Measurements from ENCODE around the gene ZNF512B. TPM values are rescaled to one million over a fixed set of nuclear protein-coding genes. Genes with fewer than 3 reads are reported as not detected.
"Not testable (repeated sequence)": the region's sequence is repeated elsewhere in the genome, so short reads cannot be mapped to it uniquely, and the experiment has no call there.

The ZNF512B gene
- total RNA-seq, 3 donors from 2014 or later (not counting 1 experiment from before 2014, with no cell fraction given): 11.5 to 16.8 (median 13.8) TPM

DNA sequence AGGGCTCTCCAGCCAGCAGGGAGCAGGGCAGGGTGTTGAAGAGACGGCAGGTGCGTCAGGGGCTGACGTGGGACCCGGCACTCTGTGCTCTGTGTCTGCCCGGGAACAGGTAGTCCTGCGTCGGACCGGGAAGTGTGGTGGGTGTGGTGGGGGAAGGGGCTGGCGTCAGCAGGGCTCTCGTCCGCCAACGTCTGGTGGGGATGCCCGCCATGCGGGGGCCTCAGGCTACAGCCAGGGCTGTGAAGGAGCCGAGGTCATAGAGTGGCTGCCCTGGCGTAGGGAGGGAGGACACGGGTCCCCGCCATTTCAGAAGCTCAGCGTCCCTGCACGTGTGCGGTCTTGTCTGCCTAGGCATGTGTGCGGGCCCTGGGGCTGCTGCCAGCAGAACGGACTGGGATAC, 49.5 kb downstream of the ZNF512B start:
- TF ChIP-seq, protein P1, sequence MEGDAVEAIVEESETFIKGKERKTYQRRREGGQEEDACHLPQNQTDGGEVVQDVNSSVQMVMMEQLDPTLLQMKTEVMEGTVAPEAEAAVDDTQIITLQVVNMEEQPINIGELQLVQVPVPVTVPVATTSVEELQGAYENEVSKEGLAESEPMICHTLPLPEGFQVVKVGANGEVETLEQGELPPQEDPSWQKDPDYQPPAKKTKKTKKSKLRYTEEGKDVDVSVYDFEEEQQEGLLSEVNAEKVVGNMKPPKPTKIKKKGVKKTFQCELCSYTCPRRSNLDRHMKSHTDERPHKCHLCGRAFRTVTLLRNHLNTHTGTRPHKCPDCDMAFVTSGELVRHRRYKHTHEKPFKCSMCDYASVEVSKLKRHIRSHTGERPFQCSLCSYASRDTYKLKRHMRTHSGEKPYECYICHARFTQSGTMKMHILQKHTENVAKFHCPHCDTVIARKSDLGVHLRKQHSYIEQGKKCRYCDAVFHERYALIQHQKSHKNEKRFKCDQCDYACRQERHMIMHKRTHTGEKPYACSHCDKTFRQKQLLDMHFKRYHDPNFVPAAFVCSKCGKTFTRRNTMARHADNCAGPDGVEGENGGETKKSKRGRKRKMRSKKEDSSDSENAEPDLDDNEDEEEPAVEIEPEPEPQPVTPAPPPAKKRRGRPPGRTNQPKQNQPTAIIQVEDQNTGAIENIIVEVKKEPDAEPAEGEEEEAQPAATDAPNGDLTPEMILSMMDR (IDR thresholded peaks at IDR 0.05): no peak
- ATAC-seq: no peak
- H3K9me3 ChIP-seq (ENCODE audit: control insufficient read depth, insufficient read depth, low read length): peaks cover 14% of the 10 kb centered on the region
- H3K4me1 ChIP-seq (ENCODE audit: control insufficient read depth, insufficient read depth, low read length): no peaks in the 10 kb centered on the region
- Mint-ChIP-seq H3K27ac (no peak overlapping the region), H3K4me1 (peaks cover 0 to 13% of the 10 kb centered on the region in 2 donors), H3K36me3 (no peaks in the 10 kb centered on the region), H3K27me3 (ENCODE audit: low read depth in 2 of 2) (no peaks in the 10 kb centered on the region), H3K9me3 (peaks cover 0 to 3% of the 10 kb centered on the region in 2 donors), H3K4me3 (no peak overlapping the region)
- no peak for DNase-seq
- 93% methylated on average over 23 of the region's 23 CpGs for WGBS (ENCODE audit: insufficient coverage)
- H3K36me3 ChIP-seq (ENCODE audit: control insufficient read depth, insufficient read depth, low read length): peaks cover 17% of the 10 kb centered on the region
- H3K4me3 ChIP-seq (ENCODE audit: low read length): no peak overlapping the region
- no peak overlapping the region for H3K27ac ChIP-seq (ENCODE audit: low read length)
- H3K27me3 ChIP-seq (ENCODE audit: control insufficient read depth, insufficient read depth, low read length): no peaks in the 10 kb centered on the region
- intact Hi-C loops (cut with micrococcal nuclease): no loop called here

DNA sequence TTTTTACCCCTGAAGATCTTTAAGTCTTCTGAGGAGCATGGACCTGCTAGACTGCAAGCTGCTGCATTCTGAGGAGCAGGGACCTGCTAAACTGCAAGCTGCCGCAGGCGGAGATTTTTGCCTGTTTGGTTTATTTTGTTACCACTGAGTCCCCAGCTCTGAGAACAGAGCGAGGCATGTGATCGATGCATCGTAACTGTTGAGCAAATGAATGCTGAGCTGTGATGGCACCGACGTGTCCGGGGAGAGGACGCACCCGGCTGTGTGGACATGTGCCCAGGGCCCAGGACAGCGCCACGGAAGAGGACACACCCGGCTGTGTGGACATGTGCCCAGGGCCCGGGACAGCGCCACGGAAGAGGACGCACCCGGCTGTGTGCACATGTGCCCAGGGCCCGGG, 50.6 kb downstream of the ZNF512B start:
- H3K4me1 ChIP-seq (ENCODE audit: control insufficient read depth, insufficient read depth, low read length): no peaks in the 10 kb centered on the region
- H3K27me3 Mint-ChIP-seq (ENCODE audit: low read depth in 2 of 2): no peaks in the 10 kb centered on the region
- H3K9me3 Mint-ChIP-seq: peaks cover 0 to 3% of the 10 kb centered on the region in 2 donors
- H3K4me1 Mint-ChIP-seq: peaks cover 4 to 12% of the 10 kb centered on the region in 2 donors
- ATAC-seq: no peak
- WGBS (ENCODE audit: insufficient coverage): 89% methylated on average over 13 of the region's 19 CpGs
- no peak overlapping the region for H3K4me3 ChIP-seq (ENCODE audit: low read length)
- H3K4me3 Mint-ChIP-seq: no peak overlapping the region
- no peak for DNase-seq
- intact Hi-C loops (cut with micrococcal nuclease): no loop called here
- H3K36me3 ChIP-seq (ENCODE audit: control insufficient read depth, insufficient read depth, low read length): peaks cover 17% of the 10 kb centered on the region
- no peak overlapping the region for H3K27ac ChIP-seq (ENCODE audit: low read length)
- TF ChIP-seq, protein P1 (IDR thresholded peaks at IDR 0.05): no peak
- H3K36me3 Mint-ChIP-seq: no peaks in the 10 kb centered on the region
- no peaks in the 10 kb centered on the region for H3K27me3 ChIP-seq (ENCODE audit: control insufficient read depth, insufficient read depth, low read length)
- H3K27ac Mint-ChIP-seq: no peak overlapping the region
- peaks cover 14% of the 10 kb centered on the region for H3K9me3 ChIP-seq (ENCODE audit: control insufficient read depth, insufficient read depth, low read length)

DNA sequence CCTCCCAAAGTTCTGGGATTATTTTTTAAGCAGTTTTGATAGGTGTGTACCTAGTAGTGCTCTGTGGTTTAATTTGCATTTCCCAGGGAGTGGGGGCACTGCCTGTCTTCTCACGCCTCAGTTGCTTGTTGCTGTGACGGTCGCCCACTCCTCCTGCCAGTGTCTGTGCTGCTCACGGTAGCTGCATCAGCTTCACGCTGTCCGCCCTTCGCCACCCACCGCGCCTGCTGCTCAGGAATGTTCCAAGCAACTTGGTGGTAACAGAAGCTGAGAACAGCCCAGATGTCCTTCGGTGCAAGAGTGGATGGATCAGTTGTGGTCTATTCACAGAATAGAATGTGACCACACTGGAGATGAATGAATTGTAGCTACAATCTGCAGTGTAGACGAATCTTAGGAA, 51.9 kb downstream of the ZNF512B start:
- DNase-seq (no peak), ATAC-seq (no peak)
- Mint-ChIP-seq H3K4me3 (no peak overlapping the region), H3K4me1 (peaks cover 9 to 18% of the 10 kb centered on the region in 2 donors), H3K9me3 (peaks cover 0 to 3% of the 10 kb centered on the region in 2 donors), H3K36me3 (no peaks in the 10 kb centered on the region), H3K27me3 (ENCODE audit: low read depth in 2 of 2) (no peaks in the 10 kb centered on the region), H3K27ac (no peak overlapping the region)
- Histone ChIP-seq H3K9me3 (ENCODE audit: control insufficient read depth, insufficient read depth, low read length) (peaks cover 14% of the 10 kb centered on the region), H3K27ac (ENCODE audit: low read length) (no peak overlapping the region), H3K4me3 (ENCODE audit: low read length) (no peak overlapping the region), H3K27me3 (ENCODE audit: control insufficient read depth, insufficient read depth, low read length) (no peaks in the 10 kb centered on the region), H3K4me1 (ENCODE audit: control insufficient read depth, insufficient read depth, low read length) (peaks cover 4% of the 10 kb centered on the region), H3K36me3 (ENCODE audit: control insufficient read depth, insufficient read depth, low read length) (peaks cover 17% of the 10 kb centered on the region)
- TF ChIP-seq, protein P1 (IDR thresholded peaks at IDR 0.05): no peak
- 79% methylated on average over 11 of the region's 11 CpGs for WGBS (ENCODE audit: insufficient coverage)
- intact Hi-C loops (cut with micrococcal nuclease): no loop called here

DNA sequence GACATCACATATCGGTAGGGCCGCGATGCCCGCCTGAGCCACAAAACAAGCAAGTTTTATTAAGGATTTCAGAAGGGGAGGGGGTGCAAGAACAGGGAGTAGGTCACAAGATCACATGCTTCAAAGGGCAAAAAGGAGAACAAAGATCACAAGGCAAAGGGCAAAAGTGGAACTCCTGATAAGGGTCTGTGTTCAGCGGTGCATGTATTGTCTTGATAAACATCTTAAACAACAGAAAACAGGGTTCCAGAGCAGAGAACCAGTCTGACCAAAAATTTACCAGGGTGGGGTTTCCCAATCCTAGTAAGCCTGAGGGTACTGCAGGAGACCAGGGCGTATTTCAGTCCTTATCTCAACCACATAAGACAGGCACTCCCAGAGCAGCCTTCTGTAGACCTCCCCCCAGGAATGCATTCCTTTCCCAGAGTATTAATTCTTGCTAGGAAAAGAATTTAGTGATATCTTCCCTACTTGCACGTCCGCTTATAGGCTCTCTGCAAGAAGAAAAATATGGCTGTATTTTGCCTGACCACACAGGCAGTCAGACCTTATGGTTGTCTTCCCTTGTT, 53.3 kb downstream of the ZNF512B start:
- Histone ChIP-seq H3K4me1 (ENCODE audit: control insufficient read depth, insufficient read depth, low read length) (peaks cover 10% of the 10 kb centered on the region), H3K36me3 (ENCODE audit: control insufficient read depth, insufficient read depth, low read length) (peaks cover 15% of the 10 kb centered on the region), H3K9me3 (ENCODE audit: control insufficient read depth, insufficient read depth, low read length) (peaks cover 14% of the 10 kb centered on the region)
- H3K9me3 Mint-ChIP-seq; H3K27me3 Mint-ChIP-seq (ENCODE audit: low read depth in 2 of 2); DNase-seq; H3K27me3 ChIP-seq (ENCODE audit: control insufficient read depth, insufficient read depth, low read length); H3K4me3 Mint-ChIP-seq; ATAC-seq; H3K36me3 Mint-ChIP-seq; H3K4me3 ChIP-seq (ENCODE audit: low read length); H3K27ac ChIP-seq (ENCODE audit: low read length); intact Hi-C loops (cut with micrococcal nuclease): not testable (repeated sequence)
- WGBS (ENCODE audit: insufficient coverage): 97% methylated on average over 8 of the region's 8 CpGs
- H3K4me1 Mint-ChIP-seq: peaks cover 16 to 21% of the 10 kb centered on the region in 2 donors
- peak overlapping the region in 1 of 2 donors; percentile 57 for H3K27ac Mint-ChIP-seq

Data from natural killer cell (primary cell).